Spinal cord (tissue), 10 donors: ENCODE measurements around the gene FAM174A. TPM values are rescaled to one million over a fixed set of nuclear protein-coding genes. Genes with fewer than 3 reads are reported as not detected.

Experiments used
- DNase-seq, 6 donors: peaks; one replicate each; pipeline versions ENCODE4 v3.0.0 to v3.0.0-alpha.2; 2013 to 2015; ENCODE audit warnings: low spot score in 6 of 6, low read depth in 4 of 6
- H3K27ac ChIP-seq: one replicate; pipeline ENCODE4 v1.5.1; 2013; ENCODE audit warnings: low read depth, low read length, control low read depth
- H3K27me3 ChIP-seq: one replicate; pipeline ENCODE4 v1.6.1; 2013; ENCODE audit warnings: low read length; ENCODE audit not compliant: control insufficient read depth, insufficient read depth
- H3K36me3 ChIP-seq: one replicate; pipeline ENCODE4 v1.6.1; 2013; ENCODE audit warnings: low read length; ENCODE audit not compliant: control insufficient read depth, insufficient read depth
- H3K4me1 ChIP-seq: one replicate; pipeline ENCODE4 v1.6.1; 2013; ENCODE audit warnings: low read length; ENCODE audit not compliant: control insufficient read depth, insufficient read depth
- H3K4me3 ChIP-seq: one replicate; pipeline ENCODE4 v1.5.1; 2013; ENCODE audit warnings: low read depth, low read length, control low read depth
- H3K9me3 ChIP-seq: one replicate; pipeline ENCODE4 v1.6.1; 2013; ENCODE audit warnings: low read length; ENCODE audit not compliant: control insufficient read depth, insufficient read depth
- WGBS: methylation state at CpG from one replicate; pipeline ENCODE4 v1.1.5; 2013; ENCODE audit warnings: missing lambda C conversion rate; ENCODE audit not compliant: insufficient coverage; 5-methylcytosine and 5-hydroxymethylcytosine counted together
- polyA plus RNA-seq, 2 donors: library from polyadenylated mRNA; unstranded; fragments of 120-200 nt; gene quantifications; one replicate each; pipeline ENCODE4 v1.2.1, GENCODE V29; 2013; ENCODE audit not compliant: insufficient read length in 2 of 2
- total RNA-seq, 2 donors: library from RNA; depleted of rRNA in 1 of 2; stranded (reverse); fragments of 120-200 nt in 1 of 2; fragments of >200 nt in 1 of 2; gene quantifications; one replicate each; pipeline versions ENCODE4 v1.2.3 to v1.2.4, GENCODE V29; 2013 to 2014
- donor health status: healthy.

The FAM174A gene
- total and polyA plus RNA-seq, 4 donors: 21.3 to 29.8 (median 26.7) TPM

DNA sequence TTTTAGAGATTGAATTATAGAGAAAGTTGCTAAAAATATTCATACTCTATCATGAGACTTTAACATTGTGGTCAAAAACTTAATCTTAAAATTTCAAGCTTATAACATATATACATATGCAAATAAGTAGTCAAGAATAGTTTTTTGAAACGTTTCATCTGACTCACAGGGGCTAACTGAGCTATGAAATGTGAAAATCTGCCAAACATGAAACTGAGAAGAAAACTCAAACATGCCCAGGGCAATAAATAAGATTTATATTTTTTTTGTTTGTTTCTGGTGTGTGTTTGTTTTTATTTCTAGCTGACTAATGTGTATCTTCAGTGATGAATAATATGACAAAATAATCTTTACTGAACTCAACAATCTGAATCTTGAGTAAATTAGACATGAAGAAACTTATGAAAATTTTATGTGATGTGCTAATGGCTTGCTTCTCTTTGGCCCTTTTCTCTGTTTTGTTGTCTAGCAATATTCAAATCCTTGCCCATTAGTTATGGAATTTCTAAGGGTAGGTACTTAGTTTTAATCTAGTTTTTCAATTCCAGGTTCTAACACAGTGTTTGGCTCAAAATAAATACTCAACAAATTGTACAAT is 99.9 kb downstream of the FAM174A start:
- no CpG with 5 or more reads among the region's 1 CpG for WGBS
- DNase-seq: no peak
- Histone ChIP-seq H3K27ac (no peak overlapping the region), H3K4me3 (no peak overlapping the region), H3K9me3 (no peaks in the 10 kb centered on the region), H3K4me1 (no peaks in the 10 kb centered on the region), H3K27me3 (no peaks in the 10 kb centered on the region), H3K36me3 (no peaks in the 10 kb centered on the region)
